Hematopoietic multipotent progenitor cell (in vitro differentiated cells): ENCODE results near the gene SYT6. TPM values are rescaled to one million over a fixed set of nuclear protein-coding genes. Genes with fewer than 3 reads are reported as not detected.

Experiments used
- total RNA-seq: library from RNA; depleted of rRNA; stranded (reverse); fragments of >200 nt; gene quantifications from one replicate; pipeline ENCODE4 v1.2.3, GENCODE V29; 2012

Gene SYT6
- total RNA-seq, 1 donor, result not detected

Other genes starting within 250 kb of the SYT6 start
- 18.6 TPM for gene AP4B1, start 249.1 kb downstream of the SYT6 start, total RNA-seq
- gene DCLRE1B, start 248.5 kb downstream of the SYT6 start, total RNA-seq, result 7.3 TPM
- gene HIPK1, start 224.5 kb downstream of the SYT6 start, total RNA-seq, result 151 TPM
- 3.2 TPM for gene OLFML3, start 174.4 kb downstream of the SYT6 start, total RNA-seq